SK-N-MC (cell line): ENCODE data around the gene CD6.

ENCODE experiments used
- EZH2 ChIP-seq: fragments of 200-600 bp; sonication (generic); IDR thresholded peaks from one replicate; pipeline ENCODE4 v1.6.1; 2017; ENCODE audit warnings: antibody characterized with exemption
- POLR2AphosphoS5 ChIP-seq: IDR thresholded peaks from 2 replicates; pipeline ENCODE4 v1.6.1; 2012; ENCODE audit warnings: mild to moderate bottlenecking, low read depth, low read length, borderline replicate concordance

GRCh38 chr11:61002598-61002997 is 31.1 kb downstream of the CD6 start:
- no peak for TF ChIP-seq POLR2AphosphoS5
- no peak for TF ChIP-seq EZH2
